Measurements from ENCODE around the gene SPRED2. TPM values are rescaled to one million over a fixed set of nuclear protein-coding genes. Genes with fewer than 3 reads are reported as not detected.

The SPRED2 gene
- total and polyA plus RNA-seq, 11 donors, result 7.0 to 24.4 (median 16.1) TPM

- peaks cover 0 to 69% (median 36%) of the 10 kb centered on the region in 12 donors for H3K4me1 ChIP-seq
Observed at GRCh38 chr2:65393046-65393445, 39.4 kb downstream of the SPRED2 start.

DNA sequence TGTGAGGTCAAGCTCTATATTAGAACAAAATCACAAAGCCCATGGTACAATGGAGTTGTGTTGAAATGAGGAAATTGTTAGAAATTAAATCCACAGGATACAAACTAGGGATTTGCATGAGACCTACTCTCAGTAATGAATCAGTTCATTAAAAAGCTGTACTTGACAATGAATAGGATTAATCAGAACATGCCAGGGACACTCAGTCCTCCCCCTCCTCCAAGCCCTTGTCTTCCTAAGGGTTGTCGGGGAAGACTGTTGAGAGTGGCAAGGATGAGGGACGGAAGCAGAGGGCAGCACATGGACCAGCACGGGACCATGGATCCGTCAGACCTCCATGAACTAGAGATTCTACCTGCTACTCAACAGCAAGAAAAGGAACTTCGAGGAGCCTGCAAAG lies 39.8 kb downstream of the SPRED2 start:
- H3K36me3 ChIP-seq, result no peaks in the 10 kb centered on the region
- DNase-seq (no peak), ATAC-seq (no peak)
- intact Hi-C loops (cut with DNase I), result loop anchor here in 1 of 10 donors (5.0 kb wide), 1 partner anchor 35 kb away; no protein-coding TSS in a partner anchor
- no peak overlapping the region for H3K4me3 ChIP-seq
- peaks cover 0 to 66% (median 35%) of the 10 kb centered on the region in 12 donors for H3K4me1 ChIP-seq
- H3K27me3 ChIP-seq, result no peaks in the 10 kb centered on the region
- WGBS, 4 donors, result 76 to 87% (median 87%) methylated on average over 5 of the region's 5 CpGs
- no peaks in the 10 kb centered on the region for H3K9me3 ChIP-seq
- TF ChIP-seq POLR2A (IDR thresholded peaks at IDR 0.05), result no peak
- TF ChIP-seq, protein P1, sequence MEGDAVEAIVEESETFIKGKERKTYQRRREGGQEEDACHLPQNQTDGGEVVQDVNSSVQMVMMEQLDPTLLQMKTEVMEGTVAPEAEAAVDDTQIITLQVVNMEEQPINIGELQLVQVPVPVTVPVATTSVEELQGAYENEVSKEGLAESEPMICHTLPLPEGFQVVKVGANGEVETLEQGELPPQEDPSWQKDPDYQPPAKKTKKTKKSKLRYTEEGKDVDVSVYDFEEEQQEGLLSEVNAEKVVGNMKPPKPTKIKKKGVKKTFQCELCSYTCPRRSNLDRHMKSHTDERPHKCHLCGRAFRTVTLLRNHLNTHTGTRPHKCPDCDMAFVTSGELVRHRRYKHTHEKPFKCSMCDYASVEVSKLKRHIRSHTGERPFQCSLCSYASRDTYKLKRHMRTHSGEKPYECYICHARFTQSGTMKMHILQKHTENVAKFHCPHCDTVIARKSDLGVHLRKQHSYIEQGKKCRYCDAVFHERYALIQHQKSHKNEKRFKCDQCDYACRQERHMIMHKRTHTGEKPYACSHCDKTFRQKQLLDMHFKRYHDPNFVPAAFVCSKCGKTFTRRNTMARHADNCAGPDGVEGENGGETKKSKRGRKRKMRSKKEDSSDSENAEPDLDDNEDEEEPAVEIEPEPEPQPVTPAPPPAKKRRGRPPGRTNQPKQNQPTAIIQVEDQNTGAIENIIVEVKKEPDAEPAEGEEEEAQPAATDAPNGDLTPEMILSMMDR (IDR thresholded peaks at IDR 0.05), result no peak
- no peak overlapping the region for H3K27ac ChIP-seq

More at GRCh38 chr2:65393046-65393445, 39.4 kb downstream of the SPRED2 start:
- Histone ChIP-seq H3K9me3 (no peaks in the 10 kb centered on the region), H3K27ac (no peak overlapping the region), H3K4me3 (no peak overlapping the region), H3K36me3 (no peaks in the 10 kb centered on the region), H3K27me3 (no peaks in the 10 kb centered on the region)
- ATAC-seq (no peak), DNase-seq (no peak)
- no peak for TF ChIP-seq POLR2A (IDR thresholded peaks at IDR 0.05)
- TF ChIP-seq, protein P1 (IDR thresholded peaks at IDR 0.05), result no peak
- intact Hi-C loops (cut with DNase I), result loop anchor here in 1 of 10 donors (5.0 kb wide), 1 partner anchor 34 kb away; no protein-coding TSS in a partner anchor
- WGBS, 4 donors, result 91 to 97% (median 95%) methylated on average over 3 of the region's 3 CpGs

- TF ChIP-seq POLR2A (IDR thresholded peaks at IDR 0.05), result no peak
Observed at GRCh38 chr2:65390134-65390533, 42.3 kb downstream of the SPRED2 start.

DNA sequence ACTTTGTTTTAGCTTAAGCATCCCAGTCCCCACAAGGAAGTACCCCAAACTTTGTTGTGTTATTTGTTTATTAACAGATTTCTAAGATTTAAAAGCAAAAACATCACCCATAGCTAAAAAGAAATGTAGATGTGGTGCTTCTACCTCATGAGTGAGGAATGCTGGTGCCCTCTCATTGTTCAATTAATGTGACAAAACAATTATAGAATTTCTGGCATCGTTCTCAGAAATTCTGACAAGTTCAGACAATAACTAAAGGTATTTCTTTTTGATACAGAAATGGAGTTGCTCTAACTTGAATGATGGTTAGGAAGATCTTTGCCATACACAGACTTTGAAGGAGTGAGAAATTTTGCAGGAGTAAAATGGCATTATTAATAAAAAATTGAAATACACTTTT lies 42.9 kb downstream of the SPRED2 start:
- Histone ChIP-seq H3K9me3 (no peaks in the 10 kb centered on the region), H3K36me3 (no peaks in the 10 kb centered on the region), H3K4me1 (peaks cover 0 to 65% (median 37%) of the 10 kb centered on the region in 12 donors), H3K27me3 (no peaks in the 10 kb centered on the region), H3K4me3 (no peak overlapping the region), H3K27ac (no peak overlapping the region)
- ATAC-seq, result no peak
- DNase-seq, result no peak
- intact Hi-C loops (cut with DNase I), result no loop called here
- 65 to 77% (median 74%) methylated on average over 1 of the region's 1 CpG for WGBS, 4 donors
- TF ChIP-seq POLR2A (IDR thresholded peaks at IDR 0.05), result no peak
- TF ChIP-seq, protein P1 (IDR thresholded peaks at IDR 0.05), result no peak

More at GRCh38 chr2:65390134-65390533, 42.3 kb downstream of the SPRED2 start:
- no peak overlapping the region for H3K27ac ChIP-seq
- WGBS, 4 donors, result 48 to 64% (median 53%) methylated on average over 6 of the region's 6 CpGs
- intact Hi-C loops (cut with DNase I), result loop anchor here in 1 of 10 donors (5.0 kb wide), 1 partner anchor 37 kb away; no protein-coding TSS in a partner anchor
- H3K27me3 ChIP-seq, result no peaks in the 10 kb centered on the region
- no peaks in the 10 kb centered on the region for H3K36me3 ChIP-seq
- DNase-seq (no peak), ATAC-seq (peak in 1 of 4 donors; percentile 53)
- peaks cover 0 to 65% (median 34%) of the 10 kb centered on the region in 12 donors for H3K4me1 ChIP-seq
- H3K4me3 ChIP-seq, result no peak overlapping the region
- H3K9me3 ChIP-seq, result no peaks in the 10 kb centered on the region
